ENCODE data around the gene RHOT2. TPM values are rescaled to one million over a fixed set of nuclear protein-coding genes. Genes with fewer than 3 reads are reported as not detected.

RHOT2 gene
- total RNA-seq, 4 donors from 2014 or later: 38.8 to 86.9 (median 61.5) TPM

- DNase-seq (ENCODE audit: low spot score): no peak
- TF ChIP-seq CTCF (IDR thresholded peaks at IDR 0.05): no peak
- no peak for ATAC-seq (ENCODE audit: low FRiP score)
These were observed 3.6 kb downstream of the RHOT2 start for GRCh38 chr16:671353-672131.

- TF ChIP-seq CTCF (IDR thresholded peaks at IDR 0.05): no peak
- ATAC-seq (ENCODE audit: low FRiP score) (no peak), DNase-seq (ENCODE audit: low spot score) (no peak)
These were observed 4.4 kb downstream of the RHOT2 start for GRCh38 chr16:672371-672770.

GRCh38 chr16:672851-673250, 4.9 kb downstream of the RHOT2 start:
- no peak for TF ChIP-seq CTCF (IDR thresholded peaks at IDR 0.05)
- DNase-seq (ENCODE audit: low spot score): no peak
- ATAC-seq (ENCODE audit: low FRiP score): no peak

GRCh38 chr16:673399-673991, 5.6 kb downstream of the RHOT2 start:
- DNase-seq (ENCODE audit: low spot score) (no peak), ATAC-seq (ENCODE audit: low FRiP score) (no peak)
- TF ChIP-seq CTCF (IDR thresholded peaks at IDR 0.05): no peak

GRCh38 chr16:674214-674881, 6.4 kb downstream of the RHOT2 start:
- ATAC-seq (ENCODE audit: low FRiP score) (no peak), DNase-seq (ENCODE audit: low spot score) (no peak)
- no peak for TF ChIP-seq CTCF (IDR thresholded peaks at IDR 0.05)

GRCh38 chr16:674968-675883, 7.3 kb downstream of the RHOT2 start, which contains the start of gene RHBDL1:
TSS of gene RHBDL1 (plus strand) at chr16:675671. CDS start at chr16:675791, 120 bp downstream.
- ATAC-seq (ENCODE audit: low FRiP score) (no peak), DNase-seq (ENCODE audit: low spot score) (no peak)
- no peak for TF ChIP-seq CTCF (IDR thresholded peaks at IDR 0.05)
